Myocyte (in vitro differentiated cells): ENCODE data around the gene PTCHD1. TPM values are rescaled to one million over a fixed set of nuclear protein-coding genes. Genes with fewer than 3 reads are reported as not detected.

Experiments used
- DNase-seq: peaks from one replicate; pipeline ENCODE4 v3.0.0-alpha.2; 2012; ENCODE audit warnings: low read depth
- total RNA-seq: library from RNA; depleted of rRNA; stranded (reverse); fragments of >200 nt; gene quantifications from 2 replicates; pipeline ENCODE4 v1.2.3, GENCODE V29; 2014

PTCHD1 gene
- total RNA-seq, 1 donor from 2014 or later, result 0.03 TPM

GRCh38 chrX:23344904-23345271, 10.2 kb downstream of the PTCHD1 start:
- no peak for DNase-seq

DNA sequence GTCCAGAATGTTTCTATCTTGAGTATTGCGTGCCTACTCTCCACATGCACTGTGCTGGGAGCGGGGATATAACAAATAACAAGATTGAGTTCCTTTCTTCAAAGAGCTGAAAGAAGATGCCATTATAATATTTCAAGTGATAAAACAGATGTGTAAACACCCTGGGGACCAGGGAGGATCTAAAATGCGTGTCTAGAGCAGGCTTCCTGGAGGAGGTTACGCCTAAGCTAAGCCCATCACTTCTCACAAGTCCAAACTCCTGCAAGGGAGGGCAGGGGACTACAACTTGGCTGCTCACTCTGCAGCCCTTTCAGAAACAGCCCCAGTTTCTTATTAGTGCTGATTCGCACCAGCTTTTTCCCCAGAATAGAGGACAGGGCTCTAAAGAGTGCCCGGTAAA, 21.5 kb downstream of the PTCHD1 start:
- no peak for DNase-seq

- no peak for DNase-seq
These were observed 29.8 kb downstream of the PTCHD1 start for GRCh38 chrX:23364416-23364815.

DNA sequence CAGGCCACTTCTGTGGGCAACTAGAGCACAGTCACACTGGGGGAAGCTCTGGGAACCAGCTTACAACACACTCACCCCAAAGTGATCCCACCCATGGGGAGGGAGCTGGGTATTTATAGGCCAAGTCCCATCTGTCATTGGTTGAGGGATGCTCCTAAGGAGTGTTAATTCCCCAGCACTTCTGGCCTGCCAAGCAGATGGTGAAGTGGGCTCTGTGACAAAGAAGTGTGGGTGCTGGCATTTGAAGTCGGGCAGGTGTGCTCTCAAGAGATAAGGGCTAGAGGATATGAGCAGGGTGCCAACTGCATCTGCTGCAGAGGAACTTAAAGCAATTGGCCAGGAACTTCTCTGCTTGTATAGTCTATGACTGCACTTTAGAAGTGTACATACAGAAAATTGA, 30.9 kb downstream of the PTCHD1 start:
- DNase-seq, result peak; percentile 89

DNA sequence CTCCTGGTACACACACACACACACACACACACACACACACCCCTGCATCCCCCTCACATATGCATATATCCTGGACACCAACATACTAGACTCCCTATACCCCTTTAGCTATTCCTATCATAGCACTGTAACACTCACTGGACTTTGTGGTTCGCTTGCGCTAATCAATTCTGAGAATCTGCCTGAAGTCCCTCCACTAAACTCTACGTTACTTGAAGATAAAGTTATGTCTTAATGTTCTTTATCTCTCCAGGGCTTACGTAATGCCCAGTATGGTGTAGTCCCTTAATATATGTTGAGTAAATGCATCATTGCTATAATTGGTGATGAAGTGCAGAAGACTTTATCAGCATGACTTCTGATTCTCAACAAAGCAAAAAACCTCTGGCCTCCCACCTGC, 32.3 kb downstream of the PTCHD1 start:
- DNase-seq, result no peak

DNA sequence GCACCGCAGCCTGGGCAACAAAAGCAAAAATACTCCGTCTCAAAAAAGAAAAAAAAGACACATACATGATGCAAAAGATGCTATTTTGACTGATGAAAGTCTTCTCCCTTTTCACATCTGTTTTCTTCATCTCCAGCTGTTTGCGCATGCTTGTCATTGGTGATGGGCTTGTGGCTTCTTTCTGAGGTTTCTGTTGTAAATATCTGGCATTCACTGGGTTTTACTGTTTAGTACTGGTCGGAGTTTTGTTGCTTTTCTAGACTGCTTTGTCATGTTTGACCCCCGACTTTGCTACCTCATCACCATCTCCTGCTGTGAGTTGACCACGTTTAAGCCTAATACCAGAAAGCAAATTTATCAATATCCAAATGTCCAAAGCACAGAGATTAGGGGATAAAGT, 34.4 kb downstream of the PTCHD1 start:
- DNase-seq, result peak; percentile 46

DNA sequence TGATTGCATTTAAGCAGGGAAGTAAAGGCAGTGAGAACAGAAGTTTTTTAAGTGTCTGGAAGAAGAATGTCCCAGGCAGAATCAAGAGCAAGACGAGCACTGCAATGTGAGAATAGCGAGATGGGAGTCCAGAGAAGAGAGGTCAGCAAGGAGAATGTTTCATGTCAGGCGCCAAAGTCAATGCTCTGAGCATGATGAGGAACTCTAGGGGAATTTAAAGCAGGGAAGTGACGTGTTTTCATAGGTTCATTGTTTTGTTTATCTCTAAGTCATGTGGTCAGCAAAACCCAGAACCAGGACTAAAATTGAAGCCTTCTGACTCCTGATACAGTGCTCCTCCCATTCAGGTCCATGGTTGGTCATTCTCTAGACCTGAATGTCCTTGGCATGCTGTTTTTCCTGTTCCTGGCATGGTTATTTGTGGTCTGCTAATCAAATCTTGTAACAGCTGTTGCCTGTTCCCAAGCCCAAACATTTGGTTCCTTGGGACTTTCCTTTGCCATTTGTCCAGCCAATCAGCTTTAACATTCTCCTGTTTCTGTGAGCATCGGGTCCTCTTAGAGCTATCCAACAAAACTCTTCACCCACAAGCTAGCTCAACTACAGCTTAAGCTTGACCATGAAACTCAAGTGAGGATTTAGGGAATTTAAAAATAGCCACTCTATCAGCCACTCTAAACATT, 37.7 kb downstream of the PTCHD1 start:
- DNase-seq, result peak; percentile 92

GRCh38 chrX:23373129-23373804, 38.6 kb downstream of the PTCHD1 start:
- peak; percentile 86 for DNase-seq

- DNase-seq, result peak; percentile 51
These were observed 39.6 kb downstream of the PTCHD1 start for GRCh38 chrX:23374291-23374690.

DNA sequence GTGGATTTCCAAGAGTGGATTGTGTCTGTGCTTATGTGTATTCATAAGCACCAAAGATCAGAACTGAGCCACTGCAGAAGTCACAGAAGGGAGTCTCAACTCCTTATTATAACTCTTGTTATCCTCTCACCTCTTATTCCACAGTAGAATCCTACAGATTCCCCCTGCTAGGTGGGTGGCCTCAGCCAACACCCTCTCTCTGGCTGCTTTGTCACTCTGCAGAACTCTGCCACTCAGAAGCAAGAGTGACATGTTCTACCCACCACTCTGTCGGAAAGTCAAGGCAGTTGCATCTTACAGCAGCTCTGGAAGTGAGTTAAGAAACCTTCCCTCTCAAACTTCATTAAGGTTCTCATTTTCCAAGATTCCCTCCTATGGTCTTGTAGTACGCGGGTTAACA, 41.9 kb downstream of the PTCHD1 start:
- DNase-seq, result no peak

DNA sequence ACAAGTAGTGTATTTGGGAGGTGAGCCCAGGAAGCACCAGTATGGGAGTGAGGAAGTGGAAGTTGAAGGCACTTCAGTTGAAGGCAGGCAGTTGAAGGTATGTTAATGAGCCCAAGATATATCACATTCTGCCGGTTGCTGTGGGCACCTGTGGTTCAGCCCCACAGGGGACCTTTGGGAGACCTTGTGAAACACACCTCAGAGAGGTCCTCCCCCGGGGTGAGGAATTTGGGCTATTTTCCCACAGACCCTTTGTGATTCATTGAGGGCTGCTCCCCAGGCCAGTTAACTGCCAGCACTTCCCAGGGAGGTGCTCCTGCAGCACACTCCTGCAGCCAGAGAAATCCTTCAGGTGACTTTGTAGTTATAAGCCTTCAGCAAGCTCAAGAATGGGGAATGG, 45.9 kb downstream of the PTCHD1 start:
- DNase-seq, result no peak

- no peak for DNase-seq
These were observed 46.7 kb downstream of the PTCHD1 start for GRCh38 chrX:23381099-23382087.

- no peak for DNase-seq
These were observed 47.9 kb downstream of the PTCHD1 start for GRCh38 chrX:23382572-23382971.

GRCh38 chrX:23383411-23383810, 48.8 kb downstream of the PTCHD1 start:
- DNase-seq, result no peak

GRCh38 chrX:23385242-23385641, 50.6 kb downstream of the PTCHD1 start:
- no peak for DNase-seq

GRCh38 chrX:23386260-23386659, 51.6 kb downstream of the PTCHD1 start:
- no peak for DNase-seq

GRCh38 chrX:23386726-23387125, 52.1 kb downstream of the PTCHD1 start:
- no peak for DNase-seq

DNA sequence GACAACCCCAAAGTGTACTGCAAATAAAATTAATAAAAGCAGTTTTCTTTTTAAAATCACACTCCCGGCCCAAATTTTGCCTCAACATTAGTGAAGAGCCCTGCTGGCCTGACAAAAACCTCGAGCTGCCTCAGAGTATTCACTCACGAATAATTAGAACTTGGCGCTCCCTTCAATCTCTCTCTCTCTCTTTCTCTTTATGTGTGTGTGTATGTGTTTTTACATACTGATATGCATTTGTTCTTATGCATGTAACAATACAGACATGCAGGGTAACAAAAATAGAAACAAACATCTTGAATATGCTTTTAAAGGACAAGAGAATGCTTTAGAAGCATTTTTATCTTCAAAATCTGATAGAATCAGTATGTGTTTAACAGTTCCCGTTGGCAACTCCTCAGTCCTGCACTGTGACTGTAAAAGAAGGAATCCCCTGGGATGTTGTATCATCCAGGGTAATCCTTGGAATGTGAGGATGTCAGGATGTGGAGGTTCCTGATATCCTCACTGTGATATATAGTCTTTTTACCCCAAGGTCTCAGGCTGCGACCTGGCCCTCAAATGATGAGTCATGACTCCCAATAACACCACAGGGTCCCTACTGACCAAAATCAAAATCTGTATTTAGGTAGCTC, 53.0 kb downstream of the PTCHD1 start:
- DNase-seq, result no peak

- DNase-seq, result peak; percentile 61
These were observed 54.6 kb downstream of the PTCHD1 start for GRCh38 chrX:23389196-23389792.

- no peak for DNase-seq
These were observed 56.3 kb downstream of the PTCHD1 start for GRCh38 chrX:23390979-23391378.

DNA sequence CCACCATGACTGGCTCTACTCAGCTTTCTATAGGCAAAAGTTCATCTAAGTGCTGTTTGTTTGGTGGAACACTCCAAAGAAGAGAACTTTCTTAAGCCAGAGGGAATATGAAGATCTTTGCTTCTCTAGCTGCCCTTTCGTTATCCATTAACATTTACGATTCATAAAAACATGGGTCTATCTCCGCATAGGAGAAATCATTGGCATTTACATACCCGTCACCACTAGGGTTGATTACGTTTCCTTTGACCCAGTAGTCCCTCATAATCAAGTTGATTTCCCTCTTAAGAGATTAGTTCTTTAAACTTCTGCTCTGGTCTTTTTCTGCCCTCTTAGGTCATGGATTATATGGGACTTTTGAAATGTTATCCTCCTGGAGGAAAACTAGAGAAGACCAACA, 57.5 kb downstream of the PTCHD1 start:
- no peak for DNase-seq
